ENCODE measurements around the gene RNGTT.
A peak's percentile ranks its signal among the peaks of the same experiment; 100 is the strongest.

RNGTT gene

GRCh38 chr6:88626460-88626859 is 337.0 kb downstream of the RNGTT start:
- no peak overlapping the region for H3K4me3 ChIP-seq (ENCODE audit: low read length)
- no peak for TF ChIP-seq CTCF (conservative IDR thresholded peaks at IDR 0.05; ENCODE audit: low read length)
- peak; percentile 3 for DNase-seq (ENCODE audit: low read depth)

GRCh38 chr6:88623531-88623930 is 339.9 kb downstream of the RNGTT start:
- DNase-seq (ENCODE audit: low read depth), result no peak
- no peak overlapping the region for H3K4me3 ChIP-seq (ENCODE audit: low read length)
- TF ChIP-seq CTCF (conservative IDR thresholded peaks at IDR 0.05; ENCODE audit: low read length), result no peak

- H3K4me3 ChIP-seq (ENCODE audit: low read length), result no peak overlapping the region
- no peak for DNase-seq (ENCODE audit: low read depth)
- no peak for TF ChIP-seq CTCF (conservative IDR thresholded peaks at IDR 0.05; ENCODE audit: low read length)
Observed at GRCh38 chr6:88619951-88620350, 343.5 kb downstream of the RNGTT start.

- DNase-seq (ENCODE audit: low read depth), result no peak
- H3K4me3 ChIP-seq (ENCODE audit: low read length), result no peak overlapping the region
- TF ChIP-seq CTCF (conservative IDR thresholded peaks at IDR 0.05; ENCODE audit: low read length), result no peak
Observed at GRCh38 chr6:88616380-88616779, 347.0 kb downstream of the RNGTT start.

GRCh38 chr6:88614316-88614877 is 349.0 kb downstream of the RNGTT start:
- H3K4me3 ChIP-seq (ENCODE audit: low read length), result no peak overlapping the region
- TF ChIP-seq CTCF (conservative IDR thresholded peaks at IDR 0.05; ENCODE audit: low read length), result no peak
- DNase-seq (ENCODE audit: low read depth), result no peak

- DNase-seq (ENCODE audit: low read depth), result no peak
- TF ChIP-seq CTCF (conservative IDR thresholded peaks at IDR 0.05; ENCODE audit: low read length), result no peak
- H3K4me3 ChIP-seq (ENCODE audit: low read length), result no peak overlapping the region
Observed at GRCh38 chr6:88612631-88613030, 350.8 kb downstream of the RNGTT start.

GRCh38 chr6:88611721-88612120 is 351.7 kb downstream of the RNGTT start:
- TF ChIP-seq CTCF (conservative IDR thresholded peaks at IDR 0.05; ENCODE audit: low read length), result no peak
- no peak for DNase-seq (ENCODE audit: low read depth)
- H3K4me3 ChIP-seq (ENCODE audit: low read length), result no peak overlapping the region
